HT1080 (cell line): ENCODE data around the gene CCP110. TPM values are rescaled to one million over a fixed set of nuclear protein-coding genes. Genes with fewer than 3 reads are reported as not detected.
"Not testable (repeated sequence)": the region's sequence is repeated elsewhere in the genome, so short reads cannot be mapped to it uniquely, and the experiment has no call there.

Experiments used
- DNase-seq: peaks from one replicate; pipeline ENCODE4 v3.0.0-alpha.2; 2015; ENCODE audit warnings: low read depth
- total RNA-seq: library from RNA; depleted of rRNA; stranded (reverse); fragments of >200 nt; shearing (Covaris generic); gene quantifications from 2 replicates; pipeline ENCODE4 v1.2.3, GENCODE V29; 2014

CCP110 gene
- total RNA-seq, 1 experiment from 2014 or later, result 17.4 TPM

- not testable (repeated sequence) for DNase-seq
These were observed 19.7 kb downstream of the CCP110 start for GRCh38 chr16:19543278-19543996.

- no peak for DNase-seq
These were observed 24.4 kb downstream of the CCP110 start for GRCh38 chr16:19548144-19548543.

- DNase-seq, result no peak
These were observed 25.9 kb downstream of the CCP110 start for GRCh38 chr16:19549673-19550072.

GRCh38 chr16:19555186-19555937 is 31.6 kb downstream of the CCP110 start, which contains the start of gene VPS35L:
Gene VPS35L (plus strand): TSS chr16:19555703. CDS start chr16:19555730, 27 bp downstream.
- peak; percentile 99 for DNase-seq

- DNase-seq, result peak; percentile 86
These were observed 32.4 kb downstream of the CCP110 start for GRCh38 chr16:19555938-19556771.

- DNase-seq, result peak; percentile 55
These were observed 35.6 kb downstream of the CCP110 start for GRCh38 chr16:19559242-19559910.

GRCh38 chr16:19560078-19560477 is 36.3 kb downstream of the CCP110 start:
- DNase-seq, result no peak

- no peak for DNase-seq
These were observed 39.6 kb downstream of the CCP110 start for GRCh38 chr16:19563377-19563776.

- DNase-seq, result no peak
These were observed 42.6 kb downstream of the CCP110 start for GRCh38 chr16:19566362-19566761.

GRCh38 chr16:19567560-19567959 is 43.8 kb downstream of the CCP110 start:
- DNase-seq, result no peak

- no peak for DNase-seq
These were observed 50.3 kb downstream of the CCP110 start for GRCh38 chr16:19573997-19574396.

- DNase-seq, result no peak
These were observed 50.9 kb downstream of the CCP110 start for GRCh38 chr16:19574615-19575014.

GRCh38 chr16:19578378-19578971 is 54.7 kb downstream of the CCP110 start:
- no peak for DNase-seq

GRCh38 chr16:19582050-19582831 is 58.5 kb downstream of the CCP110 start:
- no peak for DNase-seq

GRCh38 chr16:19583665-19584300 is 60.0 kb downstream of the CCP110 start:
- DNase-seq, result peak; percentile 56

GRCh38 chr16:19588661-19589060 is 64.9 kb downstream of the CCP110 start:
- no peak for DNase-seq

GRCh38 chr16:19589106-19589505 is 65.4 kb downstream of the CCP110 start:
- no peak for DNase-seq

GRCh38 chr16:19589771-19590302 is 66.1 kb downstream of the CCP110 start:
- no peak for DNase-seq
